ENCODE data around the gene EVC2.

The EVC2 gene

DNA sequence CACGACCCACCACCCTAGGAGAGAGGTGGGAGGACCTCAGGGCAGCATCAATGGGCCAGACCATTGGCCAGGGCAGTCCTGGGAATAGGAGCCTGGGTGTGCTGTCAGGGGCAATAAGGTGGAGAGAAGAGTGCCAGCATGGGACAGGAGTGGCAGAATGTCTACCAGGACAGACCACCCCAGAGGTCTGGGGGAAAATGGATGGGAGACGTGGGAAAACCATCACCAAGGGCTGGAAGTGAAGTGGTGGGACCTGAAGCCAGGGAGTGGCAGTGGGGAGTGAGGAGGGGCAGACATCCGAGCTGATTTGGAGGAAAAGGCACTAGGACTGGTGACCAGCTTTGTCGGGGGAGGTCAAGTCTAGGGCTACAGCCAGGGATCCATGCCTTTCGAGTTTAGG is 993 bp downstream of the EVC2 start:
- no peaks in the 10 kb centered on the region for H3K9me2 ChIP-seq (replicated peaks; ENCODE audit: low read depth, low read length)
- no peak overlapping the region for H3K4me3 ChIP-seq (ENCODE audit: low read length, poor library complexity, severe bottlenecking)
- H3K36me3 ChIP-seq (ENCODE audit: insufficient read depth, low read length): no peaks in the 10 kb centered on the region
- no peak overlapping the region for H3K4me2 ChIP-seq (ENCODE audit: low read depth, low read length, poor library complexity, severe bottlenecking)
- H3K9me3 ChIP-seq (ENCODE audit: insufficient read depth, low read depth, low read length): peaks cover 4% of the 10 kb centered on the region; the same call in 1 of the 2 replicates
- no peaks in the 10 kb centered on the region for H3F3A ChIP-seq (ENCODE audit: low read depth)
- H3K9ac ChIP-seq (ENCODE audit: low read depth, low read length, poor library complexity, severe bottlenecking): no peak overlapping the region
- no peak for TF ChIP-seq EZH2phosphoT487 (IDR thresholded peaks at IDR 0.05; ENCODE audit: borderline replicate concordance)
- TF ChIP-seq, protein P1, sequence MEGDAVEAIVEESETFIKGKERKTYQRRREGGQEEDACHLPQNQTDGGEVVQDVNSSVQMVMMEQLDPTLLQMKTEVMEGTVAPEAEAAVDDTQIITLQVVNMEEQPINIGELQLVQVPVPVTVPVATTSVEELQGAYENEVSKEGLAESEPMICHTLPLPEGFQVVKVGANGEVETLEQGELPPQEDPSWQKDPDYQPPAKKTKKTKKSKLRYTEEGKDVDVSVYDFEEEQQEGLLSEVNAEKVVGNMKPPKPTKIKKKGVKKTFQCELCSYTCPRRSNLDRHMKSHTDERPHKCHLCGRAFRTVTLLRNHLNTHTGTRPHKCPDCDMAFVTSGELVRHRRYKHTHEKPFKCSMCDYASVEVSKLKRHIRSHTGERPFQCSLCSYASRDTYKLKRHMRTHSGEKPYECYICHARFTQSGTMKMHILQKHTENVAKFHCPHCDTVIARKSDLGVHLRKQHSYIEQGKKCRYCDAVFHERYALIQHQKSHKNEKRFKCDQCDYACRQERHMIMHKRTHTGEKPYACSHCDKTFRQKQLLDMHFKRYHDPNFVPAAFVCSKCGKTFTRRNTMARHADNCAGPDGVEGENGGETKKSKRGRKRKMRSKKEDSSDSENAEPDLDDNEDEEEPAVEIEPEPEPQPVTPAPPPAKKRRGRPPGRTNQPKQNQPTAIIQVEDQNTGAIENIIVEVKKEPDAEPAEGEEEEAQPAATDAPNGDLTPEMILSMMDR (conservative IDR thresholded peaks at IDR 0.05; ENCODE audit: low read length): no peak
- H4K20me1 ChIP-seq (ENCODE audit: insufficient read depth, low read length, poor library complexity, severe bottlenecking): no peaks in the 10 kb centered on the region
- H2AFZ ChIP-seq (ENCODE audit: low read length): no peak overlapping the region
- H3K4me1 ChIP-seq (ENCODE audit: insufficient read depth, low read length, poor library complexity, severe bottlenecking): no peaks in the 10 kb centered on the region
- H3K79me2 ChIP-seq (ENCODE audit: insufficient read depth, low read length): no peaks in the 10 kb centered on the region
- H3K27me3 ChIP-seq (ENCODE audit: insufficient read depth, low read length, poor library complexity, severe bottlenecking): no peaks in the 10 kb centered on the region

DNA sequence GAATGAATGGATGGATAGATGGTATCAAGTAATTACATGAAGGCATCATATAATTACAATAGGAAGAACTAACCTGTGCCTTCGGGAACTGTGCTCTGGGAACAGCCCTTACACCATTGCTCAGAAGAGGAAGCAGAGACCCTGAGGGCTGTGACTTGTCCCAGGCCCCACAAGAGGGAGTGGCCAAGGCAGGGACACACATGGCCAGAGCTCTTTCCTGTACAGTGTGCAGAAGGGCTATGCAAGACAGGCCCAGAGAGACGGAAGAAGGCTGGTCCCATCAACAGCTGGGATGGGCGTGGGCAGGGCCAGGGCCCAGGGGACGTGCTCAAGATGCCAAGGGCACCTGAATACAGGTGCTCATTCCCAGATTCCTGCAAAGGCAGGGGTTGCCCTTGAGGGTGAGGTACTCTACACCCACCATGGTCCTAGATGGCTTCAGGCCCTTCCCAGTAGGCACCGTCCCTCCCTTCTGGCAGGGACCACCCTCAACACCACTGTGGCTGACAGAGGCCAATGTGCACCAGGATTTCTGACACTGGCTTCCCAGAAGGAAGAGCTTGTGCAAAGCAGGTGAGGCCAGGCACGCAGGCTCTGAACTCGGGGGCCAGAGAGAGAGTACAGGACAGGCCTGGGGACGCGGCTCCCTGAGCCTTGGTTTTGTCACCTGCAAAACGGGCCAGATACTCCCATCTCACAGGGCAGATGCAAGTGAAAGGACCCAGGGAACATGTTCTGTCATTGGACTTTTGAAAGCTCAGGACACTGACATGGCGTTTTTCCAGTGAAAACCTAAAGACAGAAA is 1.7 kb downstream of the EVC2 start:
- Histone ChIP-seq H3K4me3 (ENCODE audit: low read length, poor library complexity, severe bottlenecking) (no peak overlapping the region), H3K9ac (ENCODE audit: low read depth, low read length, poor library complexity, severe bottlenecking) (no peak overlapping the region), H3K4me2 (ENCODE audit: low read depth, low read length, poor library complexity, severe bottlenecking) (no peak overlapping the region), H3K9me3 (ENCODE audit: insufficient read depth, low read depth, low read length) (peaks cover 4% of the 10 kb centered on the region; the same call in 1 of the 2 replicates), H3K27me3 (ENCODE audit: insufficient read depth, low read length, poor library complexity, severe bottlenecking) (no peaks in the 10 kb centered on the region), H3K79me2 (ENCODE audit: insufficient read depth, low read length) (no peaks in the 10 kb centered on the region), H4K20me1 (ENCODE audit: insufficient read depth, low read length, poor library complexity, severe bottlenecking) (no peaks in the 10 kb centered on the region), H3F3A (ENCODE audit: low read depth) (no peaks in the 10 kb centered on the region), H3K36me3 (ENCODE audit: insufficient read depth, low read length) (no peaks in the 10 kb centered on the region), H3K4me1 (ENCODE audit: insufficient read depth, low read length, poor library complexity, severe bottlenecking) (no peaks in the 10 kb centered on the region), H3K9me2 (replicated peaks; ENCODE audit: low read depth, low read length) (no peaks in the 10 kb centered on the region), H2AFZ (ENCODE audit: low read length) (no peak overlapping the region)
- no peak for TF ChIP-seq EZH2phosphoT487 (IDR thresholded peaks at IDR 0.05; ENCODE audit: borderline replicate concordance)
- TF ChIP-seq, protein P1 (conservative IDR thresholded peaks at IDR 0.05; ENCODE audit: low read length): no peak

DNA sequence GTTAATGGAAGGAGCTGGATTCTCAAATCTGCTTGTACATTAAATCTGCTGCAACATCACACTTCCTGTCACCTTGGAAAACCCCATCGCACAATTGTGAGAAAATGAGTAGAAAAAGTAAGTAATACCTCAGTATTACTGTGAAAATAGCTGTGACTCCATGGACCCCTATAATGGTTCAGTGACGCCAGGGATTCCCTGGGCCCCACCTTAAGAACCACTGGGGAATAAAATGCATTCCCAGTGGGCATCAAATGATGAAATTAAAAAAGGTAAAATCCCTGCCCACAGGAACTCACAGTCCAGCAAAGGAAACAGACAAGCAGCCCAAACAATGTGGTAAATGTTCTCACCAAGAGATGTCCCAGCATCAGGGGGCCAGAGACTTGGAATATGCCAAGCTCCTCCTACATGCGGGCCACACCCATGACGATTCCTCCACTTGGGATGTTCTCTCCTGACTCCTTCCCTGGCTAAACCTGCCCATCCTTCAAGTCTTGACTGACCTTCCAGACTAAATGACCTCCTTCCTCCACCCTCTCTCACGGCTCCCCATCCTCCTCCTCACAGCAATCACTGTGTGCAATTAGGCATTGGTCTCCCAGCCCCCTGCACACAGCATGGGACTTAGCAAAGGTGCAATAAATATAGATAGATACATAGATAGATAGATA is 2.6 kb downstream of the EVC2 start:
- Histone ChIP-seq H3K4me3 (ENCODE audit: low read length, poor library complexity, severe bottlenecking) (no peak overlapping the region), H3F3A (ENCODE audit: low read depth) (no peaks in the 10 kb centered on the region), H3K27me3 (ENCODE audit: insufficient read depth, low read length, poor library complexity, severe bottlenecking) (no peaks in the 10 kb centered on the region), H3K36me3 (ENCODE audit: insufficient read depth, low read length) (no peaks in the 10 kb centered on the region), H3K9me2 (replicated peaks; ENCODE audit: low read depth, low read length) (no peaks in the 10 kb centered on the region), H4K20me1 (ENCODE audit: insufficient read depth, low read length, poor library complexity, severe bottlenecking) (no peaks in the 10 kb centered on the region), H3K9ac (ENCODE audit: low read depth, low read length, poor library complexity, severe bottlenecking) (no peak overlapping the region), H2AFZ (ENCODE audit: low read length) (no peak overlapping the region), H3K79me2 (ENCODE audit: insufficient read depth, low read length) (no peaks in the 10 kb centered on the region), H3K9me3 (ENCODE audit: insufficient read depth, low read depth, low read length) (peaks cover 4% of the 10 kb centered on the region; the same call in 1 of the 2 replicates), H3K4me1 (ENCODE audit: insufficient read depth, low read length, poor library complexity, severe bottlenecking) (no peaks in the 10 kb centered on the region), H3K4me2 (ENCODE audit: low read depth, low read length, poor library complexity, severe bottlenecking) (no peak overlapping the region)
- TF ChIP-seq, protein P1 (conservative IDR thresholded peaks at IDR 0.05; ENCODE audit: low read length): no peak
- no peak for TF ChIP-seq EZH2phosphoT487 (IDR thresholded peaks at IDR 0.05; ENCODE audit: borderline replicate concordance)
